Measurements from ENCODE around the gene EEPD1. TPM values are rescaled to one million over a fixed set of nuclear protein-coding genes. Genes with fewer than 3 reads are reported as not detected.

Gene EEPD1
- total RNA-seq, 6 experiments from 2014 or later: 0.95 to 2.7 (median 1.5) TPM

DNA sequence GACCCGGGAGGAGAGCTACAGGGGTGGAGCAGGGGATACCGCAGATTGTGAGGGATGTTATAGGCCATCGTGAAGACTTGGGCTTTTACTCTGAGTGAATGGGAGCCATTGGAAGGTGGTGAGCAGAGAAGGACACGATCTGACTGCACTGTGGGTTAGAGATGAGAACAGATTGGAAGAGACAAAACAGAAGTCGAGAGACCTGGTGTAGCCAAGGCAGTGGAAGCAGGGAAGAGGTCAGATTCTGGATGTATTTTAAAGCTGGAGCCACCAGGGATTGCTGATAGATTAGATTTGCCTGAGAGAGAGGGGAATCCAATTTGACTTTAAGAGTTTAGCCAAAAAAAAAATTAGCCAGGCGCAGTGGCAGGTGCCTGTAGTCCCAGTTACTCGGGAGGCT, 21.6 kb upstream of the EEPD1 start:
- peaks cover 26% of the 10 kb centered on the region for H3K4me1 Mint-ChIP-seq (ENCODE audit: low read depth)
- peaks cover 21% of the 10 kb centered on the region for H3K27me3 Mint-ChIP-seq (ENCODE audit: insufficient read depth)
- H3K27ac Mint-ChIP-seq: no peak overlapping the region
- no peaks in the 10 kb centered on the region for H3K36me3 Mint-ChIP-seq (ENCODE audit: low read depth)
- H3K9me3 Mint-ChIP-seq: no peaks in the 10 kb centered on the region
- H3K4me3 Mint-ChIP-seq: no peak overlapping the region
- no peak for TF ChIP-seq CTCF (IDR thresholded peaks at IDR 0.05)
- DNase-seq: no peak

DNA sequence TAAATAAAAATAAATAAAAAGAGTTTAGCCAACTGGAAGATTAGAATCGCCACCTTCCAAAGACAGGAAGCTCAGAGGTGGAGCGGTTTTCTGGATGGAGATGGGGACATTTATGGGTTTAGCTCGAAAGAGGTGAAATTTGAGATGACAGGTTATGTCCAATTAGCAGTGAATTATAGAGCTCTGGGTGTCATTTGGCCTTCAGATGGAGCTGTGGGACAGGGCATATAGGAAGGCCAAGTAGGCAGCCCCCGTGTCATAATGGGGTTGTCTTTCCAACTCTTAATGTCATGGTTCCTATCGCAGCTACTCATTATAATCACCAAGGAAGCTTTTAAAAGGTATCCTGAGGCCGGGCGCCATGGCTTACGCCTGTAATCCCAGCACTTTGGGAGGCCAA, 21.0 kb upstream of the EEPD1 start:
- no peak for TF ChIP-seq CTCF (IDR thresholded peaks at IDR 0.05)
- H3K4me3 Mint-ChIP-seq: no peak overlapping the region
- no peaks in the 10 kb centered on the region for H3K9me3 Mint-ChIP-seq
- no peaks in the 10 kb centered on the region for H3K36me3 Mint-ChIP-seq (ENCODE audit: low read depth)
- peaks cover 25% of the 10 kb centered on the region for H3K27me3 Mint-ChIP-seq (ENCODE audit: insufficient read depth)
- peaks cover 26% of the 10 kb centered on the region for H3K4me1 Mint-ChIP-seq (ENCODE audit: low read depth)
- no peak for DNase-seq
- no peak overlapping the region for H3K27ac Mint-ChIP-seq

GRCh38 chr7:36135700-36136099, 17.4 kb upstream of the EEPD1 start:
- H3K27me3 Mint-ChIP-seq (ENCODE audit: insufficient read depth): peaks cover 40% of the 10 kb centered on the region
- peaks cover 6% of the 10 kb centered on the region for H3K4me1 Mint-ChIP-seq (ENCODE audit: low read depth)
- no peak overlapping the region for H3K4me3 Mint-ChIP-seq
- no peak for TF ChIP-seq CTCF (IDR thresholded peaks at IDR 0.05)
- no peaks in the 10 kb centered on the region for H3K36me3 Mint-ChIP-seq (ENCODE audit: low read depth)
- DNase-seq: no peak
- H3K27ac Mint-ChIP-seq: no peak overlapping the region
- H3K9me3 Mint-ChIP-seq: no peaks in the 10 kb centered on the region

DNA sequence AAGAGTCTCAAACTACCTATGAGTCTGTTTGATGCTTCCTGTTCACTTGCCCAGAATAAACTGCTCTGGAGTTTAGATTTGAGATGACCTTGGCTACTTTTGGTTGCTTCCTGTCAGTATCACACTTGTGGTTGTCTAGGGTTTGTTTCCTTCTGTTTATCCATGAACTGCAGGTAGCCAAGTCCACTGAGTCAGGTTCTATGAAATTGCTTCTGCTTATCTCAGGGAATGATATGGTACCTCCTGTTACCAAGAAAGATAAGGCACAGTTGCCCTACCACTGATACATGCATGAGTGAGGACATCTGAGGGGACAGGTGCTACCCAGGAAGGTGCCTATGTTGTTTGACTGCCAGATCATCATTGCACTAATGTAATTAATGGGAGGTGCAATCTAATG, 15.8 kb upstream of the EEPD1 start:
- no peak for TF ChIP-seq CTCF (IDR thresholded peaks at IDR 0.05)
- Mint-ChIP-seq H3K36me3 (ENCODE audit: low read depth) (no peaks in the 10 kb centered on the region), H3K4me1 (ENCODE audit: low read depth) (no peaks in the 10 kb centered on the region), H3K9me3 (no peaks in the 10 kb centered on the region), H3K4me3 (no peak overlapping the region), H3K27me3 (ENCODE audit: insufficient read depth) (peaks cover 40% of the 10 kb centered on the region), H3K27ac (no peak overlapping the region)
- no peak for DNase-seq

DNA sequence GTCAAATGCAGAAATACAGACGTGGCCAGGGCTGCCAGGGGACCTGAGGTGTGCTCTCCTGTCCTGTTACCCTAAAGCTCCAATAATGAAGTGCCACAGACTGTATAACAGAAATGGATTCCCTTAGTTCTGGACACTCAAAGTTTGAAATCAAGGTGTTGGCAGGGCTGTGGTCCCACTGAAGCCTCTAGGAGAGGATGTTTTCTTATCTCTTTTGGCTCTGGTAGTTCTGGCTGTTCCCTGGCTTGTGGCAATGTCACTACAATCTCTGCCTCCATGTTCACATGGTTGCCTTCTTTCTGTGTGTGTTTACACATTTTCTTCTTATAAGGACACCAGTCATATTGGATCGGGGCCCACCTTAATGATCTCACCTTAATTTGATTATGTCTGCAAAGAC, 15.3 kb upstream of the EEPD1 start:
- Mint-ChIP-seq H3K27me3 (ENCODE audit: insufficient read depth) (peaks cover 40% of the 10 kb centered on the region), H3K4me1 (ENCODE audit: low read depth) (no peaks in the 10 kb centered on the region), H3K4me3 (no peak overlapping the region), H3K36me3 (ENCODE audit: low read depth) (no peaks in the 10 kb centered on the region), H3K27ac (no peak overlapping the region), H3K9me3 (no peaks in the 10 kb centered on the region)
- no peak for TF ChIP-seq CTCF (IDR thresholded peaks at IDR 0.05)
- DNase-seq: no peak

DNA sequence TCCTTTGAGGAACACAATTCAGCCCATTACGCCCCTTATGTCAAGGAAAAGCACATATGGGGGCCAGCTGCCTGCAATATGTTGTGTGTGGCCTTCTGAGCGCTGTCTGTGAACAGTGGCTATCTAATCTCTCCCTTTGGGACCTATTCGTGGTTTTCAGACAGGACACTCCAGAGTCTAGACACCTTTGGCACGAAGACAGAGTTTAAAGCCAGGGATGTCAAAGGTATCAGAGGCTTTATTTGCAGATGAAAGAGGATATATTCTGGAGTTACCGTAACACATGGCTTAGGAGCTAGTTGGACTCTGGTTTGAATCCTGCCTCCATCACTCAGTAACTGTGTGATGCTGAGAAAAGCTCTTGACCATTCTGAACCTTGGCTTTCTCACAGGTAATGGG, 14.8 kb upstream of the EEPD1 start:
- Mint-ChIP-seq H3K4me3 (no peak overlapping the region), H3K27ac (no peak overlapping the region), H3K9me3 (no peaks in the 10 kb centered on the region), H3K27me3 (ENCODE audit: insufficient read depth) (peaks cover 40% of the 10 kb centered on the region), H3K36me3 (ENCODE audit: low read depth) (no peaks in the 10 kb centered on the region), H3K4me1 (ENCODE audit: low read depth) (no peaks in the 10 kb centered on the region)
- no peak for DNase-seq
- no peak for TF ChIP-seq CTCF (IDR thresholded peaks at IDR 0.05)

Measured in HFFc6 (cell line).